ENCODE data around the gene CA9. TPM values are rescaled to one million over a fixed set of nuclear protein-coding genes. Genes with fewer than 3 reads are reported as not detected.

The CA9 gene
- total and polyA plus RNA-seq, 2 experiments from 2014 or later: 1.1 TPM; not detected in 1

DNA sequence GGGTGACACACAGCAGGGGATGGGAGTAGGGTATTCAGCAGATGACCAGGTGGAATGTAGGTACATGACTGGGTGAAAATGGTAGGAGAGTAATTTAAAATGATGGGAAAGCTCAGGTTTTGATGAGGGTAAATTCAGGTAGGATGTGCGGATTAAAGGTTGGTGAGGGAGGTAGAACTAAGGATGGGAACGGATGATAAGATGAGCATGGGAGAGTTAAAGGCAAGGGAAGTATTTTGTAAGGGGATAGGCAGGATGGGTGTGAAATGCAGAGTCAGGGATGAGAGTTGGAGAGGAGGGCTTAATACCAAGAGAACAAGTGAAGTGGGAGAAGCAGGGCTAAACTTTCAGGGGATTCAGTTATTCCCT is 56.7 kb downstream of the CA9 start (continued):
- TF ChIP-seq, protein P1, sequence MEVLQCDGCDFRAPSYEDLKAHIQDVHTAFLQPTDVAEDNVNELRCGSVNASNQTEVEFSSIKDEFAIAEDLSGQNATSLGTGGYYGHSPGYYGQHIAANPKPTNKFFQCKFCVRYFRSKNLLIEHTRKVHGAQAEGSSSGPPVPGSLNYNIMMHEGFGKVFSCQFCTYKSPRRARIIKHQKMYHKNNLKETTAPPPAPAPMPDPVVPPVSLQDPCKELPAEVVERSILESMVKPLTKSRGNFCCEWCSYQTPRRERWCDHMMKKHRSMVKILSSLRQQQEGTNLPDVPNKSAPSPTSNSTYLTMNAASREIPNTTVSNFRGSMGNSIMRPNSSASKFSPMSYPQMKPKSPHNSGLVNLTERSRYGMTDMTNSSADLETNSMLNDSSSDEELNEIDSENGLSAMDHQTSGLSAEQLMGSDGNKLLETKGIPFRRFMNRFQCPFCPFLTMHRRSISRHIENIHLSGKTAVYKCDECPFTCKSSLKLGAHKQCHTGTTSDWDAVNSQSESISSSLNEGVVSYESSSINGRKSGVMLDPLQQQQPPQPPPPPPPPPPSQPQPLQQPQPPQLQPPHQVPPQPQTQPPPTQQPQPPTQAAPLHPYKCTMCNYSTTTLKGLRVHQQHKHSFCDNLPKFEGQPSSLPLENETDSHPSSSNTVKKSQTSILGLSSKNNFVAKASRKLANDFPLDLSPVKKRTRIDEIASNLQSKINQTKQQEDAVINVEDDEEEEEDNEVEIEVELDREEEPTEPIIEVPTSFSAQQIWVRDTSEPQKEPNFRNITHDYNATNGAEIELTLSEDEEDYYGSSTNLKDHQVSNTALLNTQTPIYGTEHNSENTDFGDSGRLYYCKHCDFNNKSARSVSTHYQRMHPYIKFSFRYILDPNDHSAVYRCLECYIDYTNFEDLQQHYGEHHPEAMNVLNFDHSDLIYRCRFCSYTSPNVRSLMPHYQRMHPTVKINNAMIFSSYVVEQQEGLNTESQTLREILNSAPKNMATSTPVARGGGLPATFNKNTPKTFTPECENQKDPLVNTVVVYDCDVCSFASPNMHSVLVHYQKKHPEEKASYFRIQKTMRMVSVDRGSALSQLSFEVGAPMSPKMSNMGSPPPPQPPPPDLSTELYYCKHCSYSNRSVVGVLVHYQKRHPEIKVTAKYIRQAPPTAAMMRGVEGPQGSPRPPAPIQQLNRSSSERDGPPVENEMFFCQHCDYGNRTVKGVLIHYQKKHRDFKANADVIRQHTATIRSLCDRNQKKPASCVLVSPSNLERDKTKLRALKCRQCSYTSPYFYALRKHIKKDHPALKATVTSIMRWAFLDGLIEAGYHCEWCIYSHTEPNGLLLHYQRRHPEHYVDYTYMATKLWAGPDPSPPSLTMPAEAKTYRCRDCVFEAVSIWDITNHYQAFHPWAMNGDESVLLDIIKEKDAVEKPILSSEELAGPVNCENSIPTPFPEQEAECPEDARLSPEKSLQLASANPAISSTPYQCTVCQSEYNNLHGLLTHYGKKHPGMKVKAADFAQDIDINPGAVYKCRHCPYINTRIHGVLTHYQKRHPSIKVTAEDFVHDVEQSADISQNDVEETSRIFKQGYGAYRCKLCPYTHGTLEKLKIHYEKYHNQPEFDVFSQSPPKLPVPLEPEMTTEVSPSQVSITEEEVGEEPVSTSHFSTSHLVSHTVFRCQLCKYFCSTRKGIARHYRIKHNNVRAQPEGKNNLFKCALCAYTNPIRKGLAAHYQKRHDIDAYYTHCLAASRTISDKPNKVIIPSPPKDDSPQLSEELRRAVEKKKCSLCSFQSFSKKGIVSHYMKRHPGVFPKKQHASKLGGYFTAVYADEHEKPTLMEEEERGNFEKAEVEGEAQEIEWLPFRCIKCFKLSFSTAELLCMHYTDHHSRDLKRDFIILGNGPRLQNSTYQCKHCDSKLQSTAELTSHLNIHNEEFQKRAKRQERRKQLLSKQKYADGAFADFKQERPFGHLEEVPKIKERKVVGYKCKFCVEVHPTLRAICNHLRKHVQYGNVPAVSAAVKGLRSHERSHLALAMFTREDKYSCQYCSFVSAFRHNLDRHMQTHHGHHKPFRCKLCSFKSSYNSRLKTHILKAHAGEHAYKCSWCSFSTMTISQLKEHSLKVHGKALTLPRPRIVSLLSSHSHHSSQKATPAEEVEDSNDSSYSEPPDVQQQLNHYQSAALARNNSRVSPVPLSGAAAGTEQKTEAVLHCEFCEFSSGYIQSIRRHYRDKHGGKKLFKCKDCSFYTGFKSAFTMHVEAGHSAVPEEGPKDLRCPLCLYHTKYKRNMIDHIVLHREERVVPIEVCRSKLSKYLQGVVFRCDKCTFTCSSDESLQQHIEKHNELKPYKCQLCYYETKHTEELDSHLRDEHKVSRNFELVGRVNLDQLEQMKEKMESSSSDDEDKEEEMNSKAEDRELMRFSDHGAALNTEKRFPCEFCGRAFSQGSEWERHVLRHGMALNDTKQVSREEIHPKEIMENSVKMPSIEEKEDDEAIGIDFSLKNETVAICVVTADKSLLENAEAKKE (CRISPR knock-in tag; IDR thresholded peaks at IDR 0.05): no peak
- no peak for TF ChIP-seq STAT1 (IDR thresholded peaks at IDR 0.05; ENCODE audit: unreplicated experiment)
- TF ChIP-seq, protein P2, sequence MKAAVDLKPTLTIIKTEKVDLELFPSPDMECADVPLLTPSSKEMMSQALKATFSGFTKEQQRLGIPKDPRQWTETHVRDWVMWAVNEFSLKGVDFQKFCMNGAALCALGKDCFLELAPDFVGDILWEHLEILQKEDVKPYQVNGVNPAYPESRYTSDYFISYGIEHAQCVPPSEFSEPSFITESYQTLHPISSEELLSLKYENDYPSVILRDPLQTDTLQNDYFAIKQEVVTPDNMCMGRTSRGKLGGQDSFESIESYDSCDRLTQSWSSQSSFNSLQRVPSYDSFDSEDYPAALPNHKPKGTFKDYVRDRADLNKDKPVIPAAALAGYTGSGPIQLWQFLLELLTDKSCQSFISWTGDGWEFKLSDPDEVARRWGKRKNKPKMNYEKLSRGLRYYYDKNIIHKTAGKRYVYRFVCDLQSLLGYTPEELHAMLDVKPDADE (IDR thresholded peaks at IDR 0.05): no peak
- no peak for TF ChIP-seq EZH2phosphoT487 (IDR thresholded peaks at IDR 0.05; ENCODE audit: unreplicated experiment)
- no peak for TF ChIP-seq POLR2AphosphoS5 (IDR thresholded peaks at IDR 0.05; ENCODE audit: low read depth)
- no peak for TF ChIP-seq ZNF331 (CRISPR knock-in tag; IDR thresholded peaks at IDR 0.05; ENCODE audit: low read depth)
- no peak for TF ChIP-seq ZNF114 (CRISPR knock-in tag; IDR thresholded peaks at IDR 0.05)
- TF ChIP-seq NANOG (IDR thresholded peaks at IDR 0.05; ENCODE audit: borderline replicate concordance): no peak
- TF ChIP-seq, protein P3, sequence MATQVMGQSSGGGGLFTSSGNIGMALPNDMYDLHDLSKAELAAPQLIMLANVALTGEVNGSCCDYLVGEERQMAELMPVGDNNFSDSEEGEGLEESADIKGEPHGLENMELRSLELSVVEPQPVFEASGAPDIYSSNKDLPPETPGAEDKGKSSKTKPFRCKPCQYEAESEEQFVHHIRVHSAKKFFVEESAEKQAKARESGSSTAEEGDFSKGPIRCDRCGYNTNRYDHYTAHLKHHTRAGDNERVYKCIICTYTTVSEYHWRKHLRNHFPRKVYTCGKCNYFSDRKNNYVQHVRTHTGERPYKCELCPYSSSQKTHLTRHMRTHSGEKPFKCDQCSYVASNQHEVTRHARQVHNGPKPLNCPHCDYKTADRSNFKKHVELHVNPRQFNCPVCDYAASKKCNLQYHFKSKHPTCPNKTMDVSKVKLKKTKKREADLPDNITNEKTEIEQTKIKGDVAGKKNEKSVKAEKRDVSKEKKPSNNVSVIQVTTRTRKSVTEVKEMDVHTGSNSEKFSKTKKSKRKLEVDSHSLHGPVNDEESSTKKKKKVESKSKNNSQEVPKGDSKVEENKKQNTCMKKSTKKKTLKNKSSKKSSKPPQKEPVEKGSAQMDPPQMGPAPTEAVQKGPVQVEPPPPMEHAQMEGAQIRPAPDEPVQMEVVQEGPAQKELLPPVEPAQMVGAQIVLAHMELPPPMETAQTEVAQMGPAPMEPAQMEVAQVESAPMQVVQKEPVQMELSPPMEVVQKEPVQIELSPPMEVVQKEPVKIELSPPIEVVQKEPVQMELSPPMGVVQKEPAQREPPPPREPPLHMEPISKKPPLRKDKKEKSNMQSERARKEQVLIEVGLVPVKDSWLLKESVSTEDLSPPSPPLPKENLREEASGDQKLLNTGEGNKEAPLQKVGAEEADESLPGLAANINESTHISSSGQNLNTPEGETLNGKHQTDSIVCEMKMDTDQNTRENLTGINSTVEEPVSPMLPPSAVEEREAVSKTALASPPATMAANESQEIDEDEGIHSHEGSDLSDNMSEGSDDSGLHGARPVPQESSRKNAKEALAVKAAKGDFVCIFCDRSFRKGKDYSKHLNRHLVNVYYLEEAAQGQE (IDR thresholded peaks at IDR 0.05; ENCODE audit: unreplicated experiment): no peak
- no peak for TF ChIP-seq JUNB (IDR thresholded peaks at IDR 0.05; ENCODE audit: unreplicated experiment)
- no peak for TF ChIP-seq EZH2 (IDR thresholded peaks at IDR 0.05; ENCODE audit: low read depth, unreplicated experiment)

Small RNA genes lying within 50 kb of the gene (microRNA-seq; reads per million reads assigned to microRNA genes)
- gene MIR6852: not detected

Small RNA genes lying within 50 kb of the gene (small RNA-seq; reads per million reads assigned to genes)
- gene RMRP (ENCODE audit: low replicate concordance) (not detected), gene RN7SL22P (ENCODE audit: low replicate concordance) (not detected)

Other genes starting within 250 kb of the CA9 start
- 5.6 and 8.2 TPM in 2 replicates for gene RUSC2, start 183.8 kb upstream of the CA9 start, total RNA-seq (2014; rRNA removed; shearing (Covaris generic))
- gene RUSC2, start 183.8 kb upstream of the CA9 start, polyA plus RNA-seq (2016; fragmentation: Nextera tagmentation; extraction: Ambion mirVana): 2.8 and 3.0 TPM in 2 replicates
- 8.2 and 10.7 TPM in 2 replicates for gene TESK1, start 68.7 kb upstream of the CA9 start, total RNA-seq (2014; rRNA removed; shearing (Covaris generic))
- gene TESK1, start 68.7 kb upstream of the CA9 start, polyA plus RNA-seq (2016; fragmentation: Nextera tagmentation; extraction: Ambion mirVana): 6.8 and 7.3 TPM in 2 replicates
- gene CD72, start 55.5 kb upstream of the CA9 start, total RNA-seq (2014; rRNA removed; shearing (Covaris generic)): 2.7 and 4.8 TPM in 2 replicates
- 4.6 and 4.7 TPM in 2 replicates for gene CD72, start 55.5 kb upstream of the CA9 start, polyA plus RNA-seq (2016; fragmentation: Nextera tagmentation; extraction: Ambion mirVana)
- 14.7 and 16.4 TPM in 2 replicates for gene SIT1, start 23.0 kb upstream of the CA9 start, total RNA-seq (2014; rRNA removed; shearing (Covaris generic))
- gene SIT1, start 23.0 kb upstream of the CA9 start, polyA plus RNA-seq (2016; fragmentation: Nextera tagmentation; extraction: Ambion mirVana): 13.2 TPM in 2 replicates
- 8,626 and 33,360 TPM in 2 replicates for gene RMRP, start 15.9 kb upstream of the CA9 start, total RNA-seq (2014; rRNA removed; shearing (Covaris generic))
- gene RMRP, start 15.9 kb upstream of the CA9 start, polyA plus RNA-seq (2016; fragmentation: Nextera tagmentation; extraction: Ambion mirVana): 15.3 and 43.0 TPM in 2 replicates
- gene CCDC107, start 15.6 kb upstream of the CA9 start, total RNA-seq (2014; rRNA removed; shearing (Covaris generic)): 2.4 and 6.9 TPM in 2 replicates
- 18.4 and 20.8 TPM in 2 replicates for gene CCDC107, start 15.6 kb upstream of the CA9 start, polyA plus RNA-seq (2016; fragmentation: Nextera tagmentation; extraction: Ambion mirVana)
- gene ARHGEF39, start 8.7 kb upstream of the CA9 start, total RNA-seq (2014; rRNA removed; shearing (Covaris generic)): 16.8 and 25.7 TPM in 2 replicates
- gene ARHGEF39, start 8.7 kb upstream of the CA9 start, polyA plus RNA-seq (2016; fragmentation: Nextera tagmentation; extraction: Ambion mirVana): 25.2 and 31.0 TPM in 2 replicates
- 116 and 141 TPM in 2 replicates for gene TPM2, start 16.0 kb downstream of the CA9 start, total RNA-seq (2014; rRNA removed; shearing (Covaris generic))
- gene TPM2, start 16.0 kb downstream of the CA9 start, polyA plus RNA-seq (2016; fragmentation: Nextera tagmentation; extraction: Ambion mirVana): 488 and 540 TPM in 2 replicates
- 116 and 120 TPM in 2 replicates for gene TLN1, start 58.3 kb downstream of the CA9 start, total RNA-seq (2014; rRNA removed; shearing (Covaris generic))
- gene TLN1, start 58.3 kb downstream of the CA9 start, polyA plus RNA-seq (2016; fragmentation: Nextera tagmentation; extraction: Ambion mirVana): 21.5 and 26.0 TPM in 2 replicates
- 24.9 and 32.4 TPM in 2 replicates for gene CREB3, start 58.7 kb downstream of the CA9 start, total RNA-seq (2014; rRNA removed; shearing (Covaris generic))
- 19.2 and 20.3 TPM in 2 replicates for gene CREB3, start 58.7 kb downstream of the CA9 start, polyA plus RNA-seq (2016; fragmentation: Nextera tagmentation; extraction: Ambion mirVana)
- 80.1 and 80.2 TPM in 2 replicates for gene GBA2, start 75.3 kb downstream of the CA9 start, total RNA-seq (2014; rRNA removed; shearing (Covaris generic))
- 32.1 and 32.8 TPM in 2 replicates for gene GBA2, start 75.3 kb downstream of the CA9 start, polyA plus RNA-seq (2016; fragmentation: Nextera tagmentation; extraction: Ambion mirVana)
- gene RGP1, start 75.4 kb downstream of the CA9 start, total RNA-seq (2014; rRNA removed; shearing (Covaris generic)): 12.9 and 16.0 TPM in 2 replicates
- gene RGP1, start 75.4 kb downstream of the CA9 start, polyA plus RNA-seq (2016; fragmentation: Nextera tagmentation; extraction: Ambion mirVana): 2.7 and 2.8 TPM in 2 replicates
- not detected in 2 replicates for gene MSMP, start 80.3 kb downstream of the CA9 start, total RNA-seq (2014; rRNA removed; shearing (Covaris generic))
- gene MSMP, start 80.3 kb downstream of the CA9 start, polyA plus RNA-seq (2016; fragmentation: Nextera tagmentation; extraction: Ambion mirVana): 0.57 and 0.81 TPM in 2 replicates
- 7.6 and 14.4 TPM in 2 replicates for gene NPR2, start 117.7 kb downstream of the CA9 start, total RNA-seq (2014; rRNA removed; shearing (Covaris generic))
- gene NPR2, start 117.7 kb downstream of the CA9 start, polyA plus RNA-seq (2016; fragmentation: Nextera tagmentation; extraction: Ambion mirVana): 9.0 and 9.8 TPM in 2 replicates
- 0.45 TPM in 1 of 2 replicates, not detected in the other for gene SPAG8, start 138.3 kb downstream of the CA9 start, total RNA-seq (2014; rRNA removed; shearing (Covaris generic))
- gene SPAG8, start 138.3 kb downstream of the CA9 start, polyA plus RNA-seq (2016; fragmentation: Nextera tagmentation; extraction: Ambion mirVana): 0.17 and 0.45 TPM in 2 replicates
- 20.9 and 23.8 TPM in 2 replicates for gene HINT2, start 141.1 kb downstream of the CA9 start, total RNA-seq (2014; rRNA removed; shearing (Covaris generic))
- gene HINT2, start 141.1 kb downstream of the CA9 start, polyA plus RNA-seq (2016; fragmentation: Nextera tagmentation; extraction: Ambion mirVana): 69.9 and 74.5 TPM in 2 replicates
- not detected in 2 replicates for gene FAM221B, start 154.8 kb downstream of the CA9 start, total RNA-seq (2014; rRNA removed; shearing (Covaris generic))
- gene FAM221B, start 154.8 kb downstream of the CA9 start, polyA plus RNA-seq (2016; fragmentation: Nextera tagmentation; extraction: Ambion mirVana): 0.09 and 0.47 TPM in 2 replicates
- 5.5 and 7.5 TPM in 2 replicates for gene TMEM8B, start 155.3 kb downstream of the CA9 start, total RNA-seq (2014; rRNA removed; shearing (Covaris generic))
- gene TMEM8B, start 155.3 kb downstream of the CA9 start, polyA plus RNA-seq (2016; fragmentation: Nextera tagmentation; extraction: Ambion mirVana): 3.6 and 4.2 TPM in 2 replicates
- not detected in 2 replicates for gene OR13J1, start 196.5 kb downstream of the CA9 start, total RNA-seq (2014; rRNA removed; shearing (Covaris generic))
- 0.15 TPM in 1 of 2 replicates, not detected in the other for gene OR13J1, start 196.5 kb downstream of the CA9 start, polyA plus RNA-seq (2016; fragmentation: Nextera tagmentation; extraction: Ambion mirVana)
- gene HRCT1, start 232.3 kb downstream of the CA9 start, total RNA-seq (2014; rRNA removed; shearing (Covaris generic)): not detected in 2 replicates
- gene HRCT1, start 232.3 kb downstream of the CA9 start, polyA plus RNA-seq (2016; fragmentation: Nextera tagmentation; extraction: Ambion mirVana): not detected in 2 replicates
- not detected in 2 replicates for gene SPAAR, start 235.6 kb downstream of the CA9 start, total RNA-seq (2014; rRNA removed; shearing (Covaris generic))
- gene SPAAR, start 235.6 kb downstream of the CA9 start, polyA plus RNA-seq (2016; fragmentation: Nextera tagmentation; extraction: Ambion mirVana): 0.17 TPM in 1 of 2 replicates, not detected in the other